A673 (cell line): ENCODE results near the gene KATNIP. TPM values are rescaled to one million over a fixed set of nuclear protein-coding genes. Genes with fewer than 3 reads are reported as not detected.

Experiments used
- BruUV-seq: library from RNA; stranded (reverse); fragments of 400-500 nt; replicated peaks from 2 replicates; lab custom pipeline; 2021; lab: Mats Ljungman, UMichigan
- CTCF ChIA-PET: fragments of 300-600 bp; sonication (Branson Sonifier 250); formaldehyde crosslinking; loops from one replicate; lab custom pipeline; 2022; ENCODE audit warnings: antibody characterized with exemption; lab: Charles Lee
- POLR2A ChIA-PET: fragments of 300-600 bp; sonication (Branson Sonifier 250); formaldehyde crosslinking; loops from one replicate; lab custom pipeline; 2022; ENCODE audit warnings: antibody characterized with exemption; ENCODE audit not compliant: low non-redundant PET; lab: Charles Lee
- DNase-seq: peaks from one replicate; pipeline ENCODE4 v3.0.0-alpha.2; 2015; ENCODE audit warnings: low spot score
- H3K27ac ChIP-seq: fragments of 200-600 bp; sonication (generic); 2 replicates; pipeline ENCODE4 v1.5.1; 2016; ENCODE audit warnings: mixed run types, low read depth, mild to moderate bottlenecking, mixed read lengths, antibody characterized with exemption, low read length; ENCODE audit not compliant: poor library complexity, severe bottlenecking
- H3K27me3 ChIP-seq: fragments of 200-600 bp; sonication (generic); replicated peaks from 2 replicates; pipeline ENCODE4 v1.6.1; 2017; ENCODE audit warnings: mixed run types, low read depth, mild to moderate bottlenecking, mixed read lengths, antibody characterized with exemption, low read length; ENCODE audit not compliant: insufficient read depth, poor library complexity
- H3K36me3 ChIP-seq: fragments of 200-600 bp; sonication (generic); 2 replicates; pipeline ENCODE4 v1.6.1; 2016; ENCODE audit warnings: mixed run types, mild to moderate bottlenecking, mixed read lengths, antibody characterized with exemption, low read length; ENCODE audit not compliant: insufficient read depth, poor library complexity, severe bottlenecking
- H3K4me1 ChIP-seq: fragments of 200-600 bp; sonication (generic); 2 replicates; pipeline ENCODE4 v1.6.1; 2017; ENCODE audit warnings: mixed run types, mild to moderate bottlenecking, mixed read lengths, antibody characterized with exemption, low read length; ENCODE audit not compliant: insufficient read depth, poor library complexity, severe bottlenecking
- H3K4me3 ChIP-seq: fragments of 200-600 bp; sonication (generic); 2 replicates; pipeline ENCODE4 v1.5.1; 2016; ENCODE audit warnings: low read depth, mixed run types, mild to moderate bottlenecking, mixed read lengths, low read length; ENCODE audit not compliant: poor library complexity, severe bottlenecking
- H3K9me3 ChIP-seq: fragments of 200-600 bp; sonication (generic); 2 replicates; pipeline ENCODE4 v1.6.1; 2016; ENCODE audit warnings: mixed run types, low read depth, mild to moderate bottlenecking, mixed read lengths, antibody characterized with exemption, low read length; ENCODE audit not compliant: poor library complexity, severe bottlenecking
- CTCF ChIP-seq: fragments of 300-800, 200-600 bp; sonication (generic); conservative IDR thresholded peaks from 2 replicates; pipeline ENCODE4 v1.5.1; 2017; ENCODE audit warnings: low read depth, mild to moderate bottlenecking, antibody characterized with exemption, low read length, moderate library complexity, mixed read lengths
- EZH2 ChIP-seq: fragments of 200-600 bp; sonication (generic); IDR thresholded peaks from 2 replicates; pipeline ENCODE4 v1.6.1; 2017; ENCODE audit warnings: borderline replicate concordance, low read depth, mild to moderate bottlenecking, mixed read lengths, antibody characterized with exemption, low read length; ENCODE audit not compliant: poor library complexity, severe bottlenecking
- intact Hi-C: fragments of 100-400 bp; cut with micrococcal nuclease; formaldehyde crosslinking; loops from one replicate; pipeline ENCODE4 v1.10.0; 2022; ENCODE audit not compliant: unreplicated experiment
- total RNA-seq: library from RNA; stranded (reverse); gene quantifications from 2 replicates; pipeline ENCODE4 v1.2.3, GENCODE V29; 2021

The KATNIP gene
- total RNA-seq, 1 experiment from 2014 or later, result 23.9 TPM

- ChIA-PET POLR2A (no interaction called here), CTCF (no interaction called here)
- DNase-seq, result no peak
- Histone ChIP-seq H3K4me3 (no peak overlapping the region), H3K4me1 (peaks cover 3% of the 10 kb centered on the region), H3K27ac (no peak overlapping the region), H3K27me3 (no peaks in the 10 kb centered on the region), H3K9me3 (no peaks in the 10 kb centered on the region), H3K36me3 (no peaks in the 10 kb centered on the region)
- intact Hi-C loops, result no loop called here
- no TSS peak for BruUV-seq
- TF ChIP-seq CTCF, result no peak
- no peak for TF ChIP-seq EZH2
Observed at GRCh38 chr16:27576729-27577128, 26.8 kb downstream of the KATNIP start.

GRCh38 chr16:27579087-27579980, 29.4 kb downstream of the KATNIP start:
- Histone ChIP-seq H3K4me1 (no peaks in the 10 kb centered on the region), H3K27ac (no peak overlapping the region), H3K9me3 (no peaks in the 10 kb centered on the region), H3K4me3 (no peak overlapping the region), H3K27me3 (no peaks in the 10 kb centered on the region), H3K36me3 (no peaks in the 10 kb centered on the region)
- DNase-seq, result no peak
- intact Hi-C loops, result no loop called here
- CTCF ChIA-PET, result no interaction called here
- POLR2A ChIA-PET, result no interaction called here
- BruUV-seq, result no TSS peak
- TF ChIP-seq EZH2 (no peak), CTCF (no peak)

GRCh38 chr16:27582883-27583282, 32.9 kb downstream of the KATNIP start:
- CTCF ChIA-PET, result no interaction called here
- no TSS peak for BruUV-seq
- POLR2A ChIA-PET, result no interaction called here
- Histone ChIP-seq H3K27ac (no peak overlapping the region), H3K4me1 (no peaks in the 10 kb centered on the region), H3K4me3 (no peak overlapping the region), H3K9me3 (no peaks in the 10 kb centered on the region), H3K36me3 (no peaks in the 10 kb centered on the region), H3K27me3 (no peaks in the 10 kb centered on the region)
- no peak for DNase-seq
- intact Hi-C loops, result no loop called here
- TF ChIP-seq CTCF, result no peak
- TF ChIP-seq EZH2, result no peak
